Neuronal stem cell (in vitro differentiated cells): ENCODE results near the gene ITGAE.

Experiments
- DNase-seq: peaks from one replicate; pipeline ENCODE4 v3.0.0-alpha.2; 2013; ENCODE audit warnings: low spot score
- H2AFZ ChIP-seq: one replicate; pipeline ENCODE4 v1.6.1; 2013; ENCODE audit warnings: mild to moderate bottlenecking, low read length, inconsistent platforms
- H2AK5ac ChIP-seq: 2 replicates; pipeline ENCODE4 v1.6.1; 2013; ENCODE audit warnings: low read depth, mild to moderate bottlenecking, inconsistent platforms, low read length, moderate library complexity, mixed read lengths
- H2BK120ac ChIP-seq: 2 replicates; pipeline ENCODE4 v1.6.1; 2013; ENCODE audit warnings: low read depth, mild to moderate bottlenecking, inconsistent platforms, low read length, moderate library complexity, mixed read lengths
- H2BK12ac ChIP-seq: one replicate; pipeline ENCODE4 v1.6.1; 2013; ENCODE audit warnings: low read length, inconsistent platforms
- H2BK15ac ChIP-seq: 2 replicates; pipeline ENCODE4 v1.6.1; 2013; ENCODE audit warnings: mild to moderate bottlenecking, low read length, inconsistent platforms, mixed read lengths
- H2BK5ac ChIP-seq: one replicate; pipeline ENCODE4 v1.6.1; 2013; ENCODE audit warnings: inconsistent platforms, mild to moderate bottlenecking, low read length, moderate library complexity
- H3K14ac ChIP-seq: one replicate; pipeline ENCODE4 v1.6.1; 2013; ENCODE audit warnings: low read length, inconsistent platforms
- H3K18ac ChIP-seq: 2 replicates; pipeline ENCODE4 v1.6.1; 2013; ENCODE audit warnings: low read length, inconsistent platforms
- H3K23ac ChIP-seq: 2 replicates; pipeline ENCODE4 v1.6.1; 2013; ENCODE audit warnings: low read depth, mild to moderate bottlenecking, mixed read lengths, low read length, inconsistent platforms; ENCODE audit not compliant: poor library complexity
- H3K27ac ChIP-seq: replicated peaks from 3 replicates; pipeline ENCODE4 v1.5.1; 2013; ENCODE audit warnings: low read length, inconsistent platforms
- H3K27me3 ChIP-seq, 3 experiments: 2 replicates each; pipeline ENCODE4 v1.6.1; 2013; ENCODE audit warnings: low read length in 3 of 3, mild to moderate bottlenecking in 2 of 3, inconsistent platforms in 1 of 3, low read depth in 1 of 3, mixed read lengths in 1 of 3, moderate library complexity in 1 of 3; ENCODE audit not compliant: control insufficient read depth in 3 of 3, insufficient read depth in 3 of 3
- H3K36me3 ChIP-seq, 2 donors: replicated peaks in 1 of 2; 2 replicates each; pipeline ENCODE4 v1.6.1; 2013; ENCODE audit warnings: low read length in 2 of 2; ENCODE audit not compliant: control insufficient read depth in 2 of 2, insufficient read depth in 2 of 2
- H3K4ac ChIP-seq: 2 replicates; pipeline ENCODE4 v1.6.1; 2013; ENCODE audit warnings: inconsistent platforms, mild to moderate bottlenecking, low read length, moderate library complexity
- H3K4me1 ChIP-seq, 2 donors: 1 replicate in 1 of 2; 2 replicates in 1 of 2; pipeline ENCODE4 v1.6.1; 2013; ENCODE audit warnings: low read length in 2 of 2, low read depth in 1 of 2; ENCODE audit not compliant: control insufficient read depth in 2 of 2, insufficient read depth in 1 of 2
- H3K4me2 ChIP-seq: one replicate; pipeline ENCODE4 v1.6.1; 2013; ENCODE audit warnings: mild to moderate bottlenecking, low read length, inconsistent platforms; ENCODE audit not compliant: insufficient read depth, poor library complexity, severe bottlenecking
- H3K4me3 ChIP-seq, 2 donors: 2 replicates each; pipeline ENCODE4 v1.5.1; 2013; ENCODE audit warnings: low read length in 2 of 2, mild to moderate bottlenecking in 2 of 2, inconsistent platforms in 1 of 2, moderate library complexity in 1 of 2
- H3K79me1 ChIP-seq: one replicate; pipeline ENCODE4 v1.6.1; 2013; ENCODE audit warnings: low read depth, mild to moderate bottlenecking, inconsistent platforms, low read length, moderate library complexity
- H3K9ac ChIP-seq: one replicate; pipeline ENCODE4 v1.6.1; 2013; ENCODE audit warnings: mild to moderate bottlenecking, low read depth, low read length, inconsistent platforms; ENCODE audit not compliant: poor library complexity
- H3K9me3 ChIP-seq, 2 donors: replicated peaks in 1 of 2; 2 replicates each; pipeline versions ENCODE3 to v1.6.1; 2013; ENCODE audit warnings: low read length in 2 of 2, mild to moderate bottlenecking in 2 of 2, inconsistent platforms in 1 of 2, low read depth in 1 of 2, mixed read lengths in 1 of 2, moderate library complexity in 1 of 2; ENCODE audit not compliant: control insufficient read depth in 2 of 2, insufficient read depth in 1 of 2
- H4K8ac ChIP-seq: one replicate; pipeline ENCODE4 v1.6.1; 2013; ENCODE audit warnings: low read depth, mild to moderate bottlenecking, inconsistent platforms, low read length, moderate library complexity
- H4K91ac ChIP-seq: one replicate; pipeline ENCODE4 v1.6.1; 2013; ENCODE audit warnings: low read length, low read depth, mild to moderate bottlenecking, inconsistent platforms; ENCODE audit not compliant: poor library complexity
- WGBS, 2 donors: extraction: QIAGEN DNeasy Blood & Tissue Kit; methylation state at CpG; one replicate each; pipeline ENCODE4 v1.1.7; 2013; ENCODE audit warnings: missing lambda C conversion rate in 2 of 2, mixed read lengths in 1 of 2; ENCODE audit not compliant: insufficient read length in 2 of 2, insufficient replicate concordance in 1 of 2; ENCODE audit errors: extremely low coverage in 2 of 2; 5-methylcytosine and 5-hydroxymethylcytosine counted together

ITGAE gene

GRCh38 chr17:3723556-3724377, 77.2 kb downstream of the ITGAE start, which contains the start of gene HASPIN:
Gene HASPIN (plus strand): TSS chr17:3723903. CDS start chr17:3723936, 33 bp downstream.
- peaks cover 9 to 17% of the 10 kb centered on the region in 2 donors for H3K4me1 ChIP-seq
- H4K8ac ChIP-seq, result no peak within 1 kb of the TSS
- peak within 1 kb of the TSS; percentile 16 for H2BK120ac ChIP-seq
- peak within 1 kb of the TSS; percentile 42 for H3K14ac ChIP-seq
- peak within 1 kb of the TSS; percentile 97 for H3K18ac ChIP-seq
- H2BK5ac ChIP-seq, result peak within 1 kb of the TSS; percentile 2
- peak within 1 kb of the TSS; percentile 38 for H3K23ac ChIP-seq
- peaks cover 7% of the 10 kb centered on the region for H3K79me1 ChIP-seq
- H3K4ac ChIP-seq, result no peak within 1 kb of the TSS
- H3K4me3 ChIP-seq, result peak within 1 kb of the TSS; percentile 95 to 97
- no peak within 1 kb of the TSS for H4K91ac ChIP-seq
- H2AFZ ChIP-seq, result peak within 1 kb of the TSS; percentile 95
- H2AK5ac ChIP-seq, result peak within 1 kb of the TSS; percentile 68
- peaks cover 18 to 58% of the 10 kb centered on the region in 2 donors for H3K36me3 ChIP-seq
- H3K9me3 ChIP-seq, result no peaks in the 10 kb centered on the region
- H3K27me3 ChIP-seq, result no peaks in the 10 kb centered on the region
- peak within 1 kb of the TSS; percentile 99 for H3K9ac ChIP-seq
- H2BK15ac ChIP-seq, result peak within 1 kb of the TSS; percentile 27
- H2BK12ac ChIP-seq, result no peak within 1 kb of the TSS
- peak within 1 kb of the TSS; percentile 75 for H3K4me2 ChIP-seq
- DNase-seq, result peak; percentile 96
- WGBS, 2 donors, result no CpG with 5 or more reads among the region's 98 CpGs
- H3K27ac ChIP-seq, result no peak within 1 kb of the TSS

DNA sequence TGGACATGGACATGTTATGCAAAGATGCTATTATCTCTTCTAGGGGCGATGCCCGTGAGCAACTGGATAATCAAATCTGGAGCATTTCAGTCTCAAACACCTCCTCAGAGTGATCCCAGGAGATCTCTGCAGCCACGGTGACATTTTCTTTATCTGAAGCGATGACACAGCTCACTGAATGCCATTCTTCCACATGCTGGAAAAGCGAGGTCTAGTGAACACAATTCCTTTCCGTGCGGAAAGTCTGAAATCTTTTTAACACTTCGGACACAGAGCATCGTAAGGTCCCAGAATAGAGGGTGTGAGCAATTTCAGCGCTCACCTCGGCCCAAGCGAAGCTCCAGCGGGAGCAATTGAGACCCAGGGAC, 77.8 kb downstream of the ITGAE start:
- H2BK12ac ChIP-seq, result no peak overlapping the region
- H3K4me3 ChIP-seq, result peak overlapping the region; percentile 95 to 97
- no peak overlapping the region for H3K23ac ChIP-seq
- H3K18ac ChIP-seq, result no peak overlapping the region
- H2BK120ac ChIP-seq, result no peak overlapping the region
- peak overlapping the region; percentile 42 for H3K14ac ChIP-seq
- H2BK5ac ChIP-seq, result no peak overlapping the region
- DNase-seq, result no peak
- H3K4me2 ChIP-seq, result peak overlapping the region; percentile 63
- no peak overlapping the region for H3K27ac ChIP-seq
- no peak overlapping the region for H2BK15ac ChIP-seq
- H3K4ac ChIP-seq, result no peak overlapping the region
- H3K4me1 ChIP-seq, result peaks cover 9 to 17% of the 10 kb centered on the region in 2 donors
- peaks cover 7% of the 10 kb centered on the region for H3K79me1 ChIP-seq
- peak overlapping the region; percentile 99 for H3K9ac ChIP-seq
- peak overlapping the region; percentile 95 for H2AFZ ChIP-seq
- no peak overlapping the region for H2AK5ac ChIP-seq
- H3K27me3 ChIP-seq, result no peaks in the 10 kb centered on the region
- H3K36me3 ChIP-seq, result peaks cover 20 to 64% of the 10 kb centered on the region in 2 donors
- no peaks in the 10 kb centered on the region for H3K9me3 ChIP-seq
- no CpG with 5 or more reads among the region's 13 CpGs for WGBS, 2 donors
- H4K91ac ChIP-seq, result no peak overlapping the region
- H4K8ac ChIP-seq, result no peak overlapping the region

GRCh38 chr17:3722716-3723115, 78.3 kb downstream of the ITGAE start:
- no peak overlapping the region for H4K8ac ChIP-seq
- H4K91ac ChIP-seq, result no peak overlapping the region
- no peak overlapping the region for H3K23ac ChIP-seq
- H3K27me3 ChIP-seq, result no peaks in the 10 kb centered on the region
- no CpG with 5 or more reads among the region's 6 CpGs for WGBS, 2 donors
- no peak for DNase-seq
- H2BK15ac ChIP-seq, result no peak overlapping the region
- H2BK5ac ChIP-seq, result no peak overlapping the region
- peak overlapping the region; percentile 95 for H2AFZ ChIP-seq
- peak overlapping the region; percentile 63 for H3K4me2 ChIP-seq
- no peak overlapping the region for H3K14ac ChIP-seq
- H3K9me3 ChIP-seq, result no peaks in the 10 kb centered on the region
- H3K4ac ChIP-seq, result no peak overlapping the region
- no peak overlapping the region for H2BK120ac ChIP-seq
- peak overlapping the region; percentile 95 to 97 for H3K4me3 ChIP-seq
- H3K18ac ChIP-seq, result no peak overlapping the region
- H3K4me1 ChIP-seq, result peaks cover 9 to 17% of the 10 kb centered on the region in 2 donors
- H2BK12ac ChIP-seq, result no peak overlapping the region
- peaks cover 18 to 64% of the 10 kb centered on the region in 2 donors for H3K36me3 ChIP-seq
- H2AK5ac ChIP-seq, result no peak overlapping the region
- no peak overlapping the region for H3K27ac ChIP-seq
- H3K79me1 ChIP-seq, result peaks cover 7% of the 10 kb centered on the region
- no peak overlapping the region for H3K9ac ChIP-seq

DNA sequence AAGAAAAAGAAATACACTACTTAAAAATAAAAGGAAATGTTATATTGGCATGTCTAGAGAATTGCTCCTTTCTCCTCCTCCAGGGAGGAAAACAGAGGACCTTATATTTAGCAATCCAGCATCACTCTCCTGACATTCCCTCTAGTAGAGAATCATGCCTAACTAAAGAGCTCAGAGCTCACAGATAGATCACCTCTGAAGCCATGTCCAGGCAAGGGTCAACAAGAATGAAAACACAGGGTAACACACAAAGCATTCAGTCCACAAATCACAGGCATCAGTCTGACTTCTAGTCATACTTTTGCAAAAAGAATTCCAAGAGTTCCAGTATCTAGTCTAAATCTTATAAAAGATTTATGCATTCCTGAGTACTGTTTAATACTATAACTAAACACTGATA, 81.7 kb downstream of the ITGAE start:
- Histone ChIP-seq H3K79me1 (peaks cover 5% of the 10 kb centered on the region), H3K4ac (no peak overlapping the region), H4K8ac (no peak overlapping the region), H3K4me3 (no peak overlapping the region), H3K14ac (no peak overlapping the region), H3K18ac (no peak overlapping the region), H3K4me2 (no peak overlapping the region), H2BK12ac (no peak overlapping the region), H3K27ac (no peak overlapping the region), H4K91ac (no peak overlapping the region), H3K9ac (no peak overlapping the region), H2AK5ac (no peak overlapping the region), H2BK5ac (no peak overlapping the region), H2AFZ (no peak overlapping the region), H3K36me3 (peaks cover 24 to 69% of the 10 kb centered on the region in 2 donors), H2BK120ac (no peak overlapping the region), H3K4me1 (peaks cover 3 to 7% of the 10 kb centered on the region in 2 donors), H3K23ac (no peak overlapping the region), H3K27me3 (no peaks in the 10 kb centered on the region), H3K9me3 (no peaks in the 10 kb centered on the region), H2BK15ac (no peak overlapping the region)
- DNase-seq, result no peak
